MCF 10A (cell line): ENCODE measurements around the gene ADPRH. TPM values are rescaled to one million over a fixed set of nuclear protein-coding genes. Genes with fewer than 3 reads are reported as not detected.

Experiments
- BruUV-seq: library from RNA; stranded (reverse); fragments of 400-500 nt; replicated peaks from 2 replicates; lab custom pipeline; 2021; lab: Mats Ljungman, UMichigan
- CTCF ChIA-PET: fragments of 300-600 bp; sonication (Branson Sonifier 250); formaldehyde crosslinking; extraction: SDS; loops from one replicate; lab custom pipeline; 2021; ENCODE audit warnings: antibody characterized with exemption, inconsistent platforms; lab: Yijun Ruan, JAX
- POLR2A ChIA-PET: fragments of 300-600, 350-650 bp; sonication (Branson Sonifier 250); formaldehyde crosslinking; extraction: SDS; loops from one replicate; lab custom pipeline; 2020; ENCODE audit warnings: antibody characterized with exemption, inconsistent platforms; lab: Yijun Ruan, JAX
- DNase-seq: peaks from one replicate; pipeline ENCODE4 v3.0.0-alpha.2; 2018; ENCODE audit not compliant: unreplicated experiment
- H3K27ac Mint-ChIP-seq: one replicate; pipeline ENCODE4 v1.8.0; 2022; ENCODE audit warnings: mild to moderate bottlenecking, low read depth, mixed read lengths; ENCODE audit not compliant: unreplicated experiment
- H3K27me3 Mint-ChIP-seq: one replicate; pipeline ENCODE4 v1.8.0; 2022; ENCODE audit warnings: mixed read lengths; ENCODE audit not compliant: insufficient read depth, unreplicated experiment
- H3K36me3 Mint-ChIP-seq: one replicate; pipeline ENCODE4 v1.8.0; 2022; ENCODE audit warnings: mild to moderate bottlenecking, moderate library complexity, mixed read lengths; ENCODE audit not compliant: insufficient read depth, unreplicated experiment
- H3K4me1 Mint-ChIP-seq: one replicate; pipeline ENCODE4 v1.8.0; 2022; ENCODE audit warnings: mixed read lengths; ENCODE audit not compliant: insufficient read depth, unreplicated experiment
- H3K4me3 Mint-ChIP-seq: one replicate; pipeline ENCODE4 v1.8.0; 2022; ENCODE audit warnings: mild to moderate bottlenecking, moderate library complexity, mixed read lengths; ENCODE audit not compliant: unreplicated experiment
- H3K9me3 Mint-ChIP-seq: one replicate; pipeline ENCODE4 v1.8.0; 2022; ENCODE audit warnings: mixed read lengths; ENCODE audit not compliant: unreplicated experiment
- CTCF ChIP-seq: fragments of 200-600 bp; IDR thresholded peaks from one replicate; pipeline ENCODE4 v1.8.0; 2022; ENCODE audit warnings: antibody characterized with exemption, mild to moderate bottlenecking; ENCODE audit not compliant: unreplicated experiment
- intact Hi-C: fragments of 100-400 bp; cut with micrococcal nuclease; formaldehyde crosslinking; loops from 2 replicates; pipeline ENCODE4 v1.14.1; 2022
- total RNA-seq: library from RNA; stranded (reverse); gene quantifications from 2 replicates; pipeline ENCODE4 v1.2.3, GENCODE V29; 2022

The ADPRH gene
- total RNA-seq, 1 experiment from 2014 or later, result not detected

GRCh38 chr3:119571230-119571629 is 8.1 kb upstream of the ADPRH start:
- POLR2A ChIA-PET, result no interaction called here
- no peak for TF ChIP-seq CTCF
- intact Hi-C loops, result no loop called here
- Mint-ChIP-seq H3K4me3 (no peak overlapping the region), H3K36me3 (no peaks in the 10 kb centered on the region), H3K27ac (no peak overlapping the region), H3K4me1 (peaks cover 5% of the 10 kb centered on the region), H3K27me3 (peaks cover 34% of the 10 kb centered on the region), H3K9me3 (no peaks in the 10 kb centered on the region)
- CTCF ChIA-PET, result no interaction called here
- BruUV-seq, result no TSS peak
- no peak for DNase-seq

- DNase-seq, result no peak
- TF ChIP-seq CTCF, result no peak
- Mint-ChIP-seq H3K27ac (no peak overlapping the region), H3K36me3 (no peaks in the 10 kb centered on the region), H3K9me3 (no peaks in the 10 kb centered on the region), H3K4me3 (no peak overlapping the region), H3K4me1 (peaks cover 5% of the 10 kb centered on the region), H3K27me3 (peaks cover 30% of the 10 kb centered on the region)
- intact Hi-C loops, result no loop called here
- ChIA-PET CTCF (no interaction called here), POLR2A (no interaction called here)
- BruUV-seq, result no TSS peak
Observed at GRCh38 chr3:119571688-119572087, 7.6 kb upstream of the ADPRH start.

DNA sequence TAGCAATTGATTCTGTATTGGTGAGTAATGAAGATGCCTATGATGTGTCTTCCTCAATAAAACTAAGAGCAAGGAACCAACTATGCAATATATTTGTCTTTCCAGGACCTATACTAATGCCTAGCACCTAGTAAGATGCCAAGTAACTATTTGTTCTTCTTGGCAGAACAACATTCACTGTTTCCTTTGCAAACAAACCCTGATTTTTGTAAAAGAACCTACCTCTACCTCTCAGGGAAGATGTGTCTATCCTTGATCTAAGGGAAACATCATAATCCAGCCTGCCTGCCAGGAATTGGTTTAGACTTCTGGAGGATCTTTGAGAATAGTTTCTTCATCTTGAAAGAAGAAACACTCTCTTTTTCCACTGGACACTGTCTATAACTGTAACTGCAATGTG is 3.8 kb upstream of the ADPRH start:
- POLR2A ChIA-PET, result no interaction called here
- BruUV-seq, result no TSS peak
- Mint-ChIP-seq H3K36me3 (no peaks in the 10 kb centered on the region), H3K4me3 (no peak overlapping the region), H3K27ac (no peak overlapping the region), H3K27me3 (no peaks in the 10 kb centered on the region), H3K9me3 (no peaks in the 10 kb centered on the region), H3K4me1 (no peaks in the 10 kb centered on the region)
- intact Hi-C loops, result no loop called here
- DNase-seq, result no peak
- TF ChIP-seq CTCF, result no peak
- CTCF ChIA-PET, result no interaction called here

GRCh38 chr3:119580067-119580760 is 922 bp downstream of the ADPRH start:
- Mint-ChIP-seq H3K27ac (no peak overlapping the region), H3K4me1 (peaks cover 5% of the 10 kb centered on the region), H3K9me3 (no peaks in the 10 kb centered on the region), H3K36me3 (no peaks in the 10 kb centered on the region), H3K27me3 (no peaks in the 10 kb centered on the region), H3K4me3 (no peak overlapping the region)
- ChIA-PET POLR2A (no interaction called here), CTCF (interaction anchor here (0.6 kb wide), 2 partner anchors 11 to 852 kb away, joined by 3 read pairs; no protein-coding TSS in a partner anchor)
- no TSS peak for BruUV-seq
- intact Hi-C loops, result no loop called here
- TF ChIP-seq CTCF, result no peak
- no peak for DNase-seq
